ENCODE results near the gene LSM14A. TPM values are rescaled to one million over a fixed set of nuclear protein-coding genes. Genes with fewer than 3 reads are reported as not detected.
"Not testable (repeated sequence)": the region's sequence is repeated elsewhere in the genome, so short reads cannot be mapped to it uniquely, and the experiment has no call there.

LSM14A gene
- total RNA-seq, 2 donors from 2014 or later = 93.2 to 109 TPM

GRCh38 chr19:34151439-34151838 is 20.9 kb upstream of the LSM14A start:
- no peak for DNase-seq (ENCODE audit: low spot score)
- intact Hi-C loops (cut with DNase I) = no loop called here

- intact Hi-C loops (cut with DNase I) = no loop called here
- no peak for DNase-seq (ENCODE audit: low spot score)
Observed at GRCh38 chr19:34154401-34154800, 17.9 kb upstream of the LSM14A start.

GRCh38 chr19:34155686-34156085 is 16.6 kb upstream of the LSM14A start:
- DNase-seq (ENCODE audit: low spot score) = no peak
- intact Hi-C loops (cut with DNase I) = no loop called here

- DNase-seq (ENCODE audit: low spot score); intact Hi-C loops (cut with DNase I): not testable (repeated sequence)
Observed at GRCh38 chr19:34158966-34159365, 13.3 kb upstream of the LSM14A start.

GRCh38 chr19:34159541-34159940 is 12.8 kb upstream of the LSM14A start:
- intact Hi-C loops (cut with DNase I); DNase-seq (ENCODE audit: low spot score): not testable (repeated sequence)

- intact Hi-C loops (cut with DNase I); DNase-seq (ENCODE audit: low spot score): not testable (repeated sequence)
Observed at GRCh38 chr19:34161902-34162301, 10.4 kb upstream of the LSM14A start.

- peak; percentile 80 for DNase-seq (ENCODE audit: low spot score)
- intact Hi-C loops (cut with DNase I) = no loop called here
Observed at GRCh38 chr19:34165295-34165738, 7.0 kb upstream of the LSM14A start.

- DNase-seq (ENCODE audit: low spot score) = not testable (repeated sequence)
- intact Hi-C loops (cut with DNase I) = loop anchor here in 1 of 2 donors (5.0 kb wide), 1 partner anchor 453 kb away; no protein-coding TSS in a partner anchor
Observed at GRCh38 chr19:34169475-34170199, 2.7 kb upstream of the LSM14A start.

- DNase-seq (ENCODE audit: low spot score) = no peak
- intact Hi-C loops (cut with DNase I) = loop anchor here in 1 of 2 donors (5.0 kb wide), 1 partner anchor 451 kb away; no protein-coding TSS in a partner anchor
Observed at GRCh38 chr19:34171539-34171876, 796 bp upstream of the LSM14A start.

GRCh38 chr19:34172661-34173192 is 423 bp downstream of the LSM14A start:
- intact Hi-C loops (cut with DNase I) = loop anchor here in 1 of 2 donors (5.0 kb wide), 1 partner anchor 450 kb away; no protein-coding TSS in a partner anchor
- DNase-seq (ENCODE audit: low spot score) = peak; percentile 84

- DNase-seq (ENCODE audit: low spot score) = no peak
- intact Hi-C loops (cut with DNase I) = loop anchor here in 1 of 2 donors (5.0 kb wide), 1 partner anchor 449 kb away; no protein-coding TSS in a partner anchor
Observed at GRCh38 chr19:34173193-34173956, 1.1 kb downstream of the LSM14A start.

- intact Hi-C loops (cut with DNase I) = not testable (repeated sequence)
Observed at GRCh38 chr19:34175173-34175572, 2.9 kb downstream of the LSM14A start.

GRCh38 chr19:34176581-34176980 is 4.3 kb downstream of the LSM14A start:
- intact Hi-C loops (cut with DNase I) = no loop called here
- no peak for DNase-seq (ENCODE audit: low spot score)

More at GRCh38 chr19:34175173-34175572, 2.9 kb downstream of the LSM14A start:
- DNase-seq (ENCODE audit: low spot score) = not testable (repeated sequence)

- intact Hi-C loops (cut with DNase I) = no loop called here
- no peak for DNase-seq (ENCODE audit: low spot score)
Observed at GRCh38 chr19:34178274-34178610, 5.9 kb downstream of the LSM14A start.

- intact Hi-C loops (cut with DNase I) = no loop called here
- no peak for DNase-seq (ENCODE audit: low spot score)
Observed at GRCh38 chr19:34179066-34179465, 6.8 kb downstream of the LSM14A start.

- no peak for DNase-seq (ENCODE audit: low spot score)
- intact Hi-C loops (cut with DNase I) = no loop called here
Observed at GRCh38 chr19:34180273-34180672, 8.0 kb downstream of the LSM14A start.

- DNase-seq (ENCODE audit: low spot score) = no peak
- intact Hi-C loops (cut with DNase I) = no loop called here
Observed at GRCh38 chr19:34180709-34181108, 8.4 kb downstream of the LSM14A start.

- intact Hi-C loops (cut with DNase I) = no loop called here
- DNase-seq (ENCODE audit: low spot score) = no peak
Observed at GRCh38 chr19:34181111-34181864, 9.0 kb downstream of the LSM14A start.

GRCh38 chr19:34182125-34182524 is 9.8 kb downstream of the LSM14A start:
- intact Hi-C loops (cut with DNase I) = no loop called here
- no peak for DNase-seq (ENCODE audit: low spot score)
